Liver (tissue), 3 donors: Measurements from ENCODE around the gene KLHDC8A.

Experiments
- CTCF ChIP-seq: fragments of 150-350 bp; IDR thresholded peaks from 2 replicates; pipeline ENCODE4 v1.5.1; 2017; ENCODE audit warnings: improper control_type of control experiment, low read depth, low read length; ENCODE audit not compliant: missing input control
- FOXA1 ChIP-seq: IDR thresholded peaks from 2 replicates; pipeline ENCODE4 v1.6.1; 2016; ENCODE audit warnings: antibody characterized with exemption
- GABPA ChIP-seq, 2 donors: IDR thresholded peaks in 1 of 2; conservative IDR thresholded peaks in 1 of 2; 2 replicates each; pipeline ENCODE4 v1.6.1; 2016; ENCODE audit warnings: antibody characterized with exemption in 2 of 2, mild to moderate bottlenecking in 1 of 2, moderate library complexity in 1 of 2
- JUND ChIP-seq, 2 donors: IDR thresholded peaks; 2 replicates each; pipeline ENCODE4 v1.6.1; 2016; ENCODE audit warnings: antibody characterized with exemption in 2 of 2
- MAX ChIP-seq: IDR thresholded peaks from 2 replicates; pipeline ENCODE4 v1.6.1; 2016; ENCODE audit warnings: antibody characterized with exemption
- RAD21 ChIP-seq, 2 donors: IDR thresholded peaks; 2 replicates each; pipeline ENCODE4 v1.6.1; 2016; ENCODE audit warnings: antibody characterized with exemption in 2 of 2, mild to moderate bottlenecking in 2 of 2
- RXRA ChIP-seq, 2 donors: IDR thresholded peaks; 2 replicates each; pipeline ENCODE4 v1.6.1; 2017 to 2018; ENCODE audit warnings: antibody characterized with exemption in 2 of 2, mild to moderate bottlenecking in 1 of 2
- SP1 ChIP-seq: IDR thresholded peaks from 2 replicates; pipeline ENCODE4 v1.6.1; 2018; ENCODE audit warnings: antibody characterized with exemption, mild to moderate bottlenecking
- TAF1 ChIP-seq: conservative IDR thresholded peaks from 2 replicates; pipeline ENCODE4 v1.6.1; 2016; ENCODE audit warnings: antibody characterized with exemption, mild to moderate bottlenecking
- YY1 ChIP-seq: IDR thresholded peaks from 2 replicates; pipeline ENCODE4 v1.6.1; 2016; ENCODE audit warnings: antibody characterized with exemption, mild to moderate bottlenecking
- ZBTB33 ChIP-seq: IDR thresholded peaks from 2 replicates; pipeline ENCODE4 v1.6.1; 2016; ENCODE audit warnings: antibody characterized with exemption
- TF ChIP-seq, protein P1 (sequence below): IDR thresholded peaks from 2 replicates; pipeline ENCODE4 v1.6.1; 2016; ENCODE audit warnings: antibody characterized with exemption, mild to moderate bottlenecking
- TF ChIP-seq, protein P2 (sequence below): IDR thresholded peaks from 2 replicates; pipeline ENCODE4 v1.6.1; 2016; ENCODE audit warnings: antibody characterized with exemption
- donor health status: healthy.
- donor health status: healthy.

DNA sequence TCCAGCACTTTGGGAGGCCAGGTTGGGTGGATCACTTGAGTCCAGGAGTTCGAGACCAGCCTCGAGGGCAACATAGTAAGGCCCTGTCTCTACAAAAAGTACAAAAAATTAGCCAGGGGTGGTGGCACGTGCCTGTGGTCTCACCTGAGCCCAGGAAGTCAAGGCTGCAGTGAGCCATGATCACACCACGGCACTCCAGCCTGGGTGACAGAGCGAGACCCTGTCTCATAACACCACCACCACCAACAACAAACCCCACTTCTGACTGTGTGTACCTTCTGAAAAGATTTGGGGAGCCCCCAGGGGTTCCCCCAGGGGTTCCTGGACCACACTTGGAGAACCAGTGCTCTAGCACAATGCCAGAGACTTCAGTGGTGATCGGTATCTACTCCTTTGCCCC, 65.1 kb downstream of the KLHDC8A start:
- TF ChIP-seq SP1, result no peak
- TF ChIP-seq, protein P1, sequence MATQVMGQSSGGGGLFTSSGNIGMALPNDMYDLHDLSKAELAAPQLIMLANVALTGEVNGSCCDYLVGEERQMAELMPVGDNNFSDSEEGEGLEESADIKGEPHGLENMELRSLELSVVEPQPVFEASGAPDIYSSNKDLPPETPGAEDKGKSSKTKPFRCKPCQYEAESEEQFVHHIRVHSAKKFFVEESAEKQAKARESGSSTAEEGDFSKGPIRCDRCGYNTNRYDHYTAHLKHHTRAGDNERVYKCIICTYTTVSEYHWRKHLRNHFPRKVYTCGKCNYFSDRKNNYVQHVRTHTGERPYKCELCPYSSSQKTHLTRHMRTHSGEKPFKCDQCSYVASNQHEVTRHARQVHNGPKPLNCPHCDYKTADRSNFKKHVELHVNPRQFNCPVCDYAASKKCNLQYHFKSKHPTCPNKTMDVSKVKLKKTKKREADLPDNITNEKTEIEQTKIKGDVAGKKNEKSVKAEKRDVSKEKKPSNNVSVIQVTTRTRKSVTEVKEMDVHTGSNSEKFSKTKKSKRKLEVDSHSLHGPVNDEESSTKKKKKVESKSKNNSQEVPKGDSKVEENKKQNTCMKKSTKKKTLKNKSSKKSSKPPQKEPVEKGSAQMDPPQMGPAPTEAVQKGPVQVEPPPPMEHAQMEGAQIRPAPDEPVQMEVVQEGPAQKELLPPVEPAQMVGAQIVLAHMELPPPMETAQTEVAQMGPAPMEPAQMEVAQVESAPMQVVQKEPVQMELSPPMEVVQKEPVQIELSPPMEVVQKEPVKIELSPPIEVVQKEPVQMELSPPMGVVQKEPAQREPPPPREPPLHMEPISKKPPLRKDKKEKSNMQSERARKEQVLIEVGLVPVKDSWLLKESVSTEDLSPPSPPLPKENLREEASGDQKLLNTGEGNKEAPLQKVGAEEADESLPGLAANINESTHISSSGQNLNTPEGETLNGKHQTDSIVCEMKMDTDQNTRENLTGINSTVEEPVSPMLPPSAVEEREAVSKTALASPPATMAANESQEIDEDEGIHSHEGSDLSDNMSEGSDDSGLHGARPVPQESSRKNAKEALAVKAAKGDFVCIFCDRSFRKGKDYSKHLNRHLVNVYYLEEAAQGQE, result no peak
- TF ChIP-seq MAX, result no peak
- no peak for TF ChIP-seq CTCF
- no peak for TF ChIP-seq RAD21 (IDR thresholded peaks at IDR 0.05)
- TF ChIP-seq, protein P2, sequence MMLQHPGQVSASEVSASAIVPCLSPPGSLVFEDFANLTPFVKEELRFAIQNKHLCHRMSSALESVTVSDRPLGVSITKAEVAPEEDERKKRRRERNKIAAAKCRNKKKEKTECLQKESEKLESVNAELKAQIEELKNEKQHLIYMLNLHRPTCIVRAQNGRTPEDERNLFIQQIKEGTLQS, result no peak
- no peak for TF ChIP-seq TAF1
- TF ChIP-seq GABPA (IDR thresholded peaks at IDR 0.05 in 1 of 2, conservative IDR thresholded peaks at IDR 0.05 in 1 of 2), result no peak
- TF ChIP-seq RXRA (IDR thresholded peaks at IDR 0.05), result no peak
- no peak for TF ChIP-seq FOXA1
- TF ChIP-seq ZBTB33, result no peak
- no peak for TF ChIP-seq YY1
- no peak for TF ChIP-seq JUND (IDR thresholded peaks at IDR 0.05)
